Measurements from ENCODE around the gene KIAA1958. TPM values are rescaled to one million over a fixed set of nuclear protein-coding genes. Genes with fewer than 3 reads are reported as not detected.

The KIAA1958 gene
- total RNA-seq, 1 experiment from 2014 or later = 4.2 TPM

GRCh38 chr9:112500842-112501241, 14.2 kb downstream of the KIAA1958 start:
- H3K9ac ChIP-seq (ENCODE audit: low read length) = no peak overlapping the region
- ChIA-PET CTCF (no interaction called here), POLR2A (ENCODE audit: unreplicated experiment) (no interaction called here)
- no peaks in the 10 kb centered on the region for H4K20me1 ChIP-seq (ENCODE audit: low read length)
- H3K79me2 ChIP-seq (ENCODE audit: low read length) = peaks cover 8% of the 10 kb centered on the region; the same call in 1 of the 2 replicates
- no peaks in the 10 kb centered on the region for H3F3A ChIP-seq (ENCODE audit: low read length, unreplicated experiment)
- no peak overlapping the region for H2AFZ ChIP-seq (ENCODE audit: low read length)
- TF ChIP-seq CTCF (conservative IDR thresholded peaks at IDR 0.05; ENCODE audit: low read depth, low read length) (no peak), EZH2 (IDR thresholded peaks at IDR 0.05; ENCODE audit: low read length, unreplicated experiment) (no peak), EZH2phosphoT487 (IDR thresholded peaks at IDR 0.05; ENCODE audit: borderline replicate concordance, low read length) (no peak)
- BruUV-seq (replicated peaks) = no TSS peak
- H3K27ac ChIP-seq (ENCODE audit: low read length) = no peak overlapping the region
- no peaks in the 10 kb centered on the region for H3K36me3 ChIP-seq (ENCODE audit: low read depth, low read length)
- peaks cover 17% of the 10 kb centered on the region for H3K4me1 ChIP-seq (ENCODE audit: insufficient read depth, low read length)
- no peak for ATAC-seq
- no peak overlapping the region for H3K4me2 ChIP-seq (ENCODE audit: low read length)
- no peaks in the 10 kb centered on the region for H3K27me3 ChIP-seq (ENCODE audit: low read length)
- no peaks in the 10 kb centered on the region for H3K9me2 ChIP-seq (replicated peaks; ENCODE audit: low read length)
- no peaks in the 10 kb centered on the region for H3K9me3 ChIP-seq (ENCODE audit: low read length)
- intact Hi-C loops (cut with micrococcal nuclease) = no loop called here
- no peak overlapping the region for H3K4me3 ChIP-seq (ENCODE audit: low read length)
- DNase-seq = no peak

- ChIA-PET POLR2A (ENCODE audit: unreplicated experiment) (no interaction called here), CTCF (no interaction called here)
- no peaks in the 10 kb centered on the region for H3K9me3 ChIP-seq (ENCODE audit: low read length)
- no peak overlapping the region for H3K4me3 ChIP-seq (ENCODE audit: low read length)
- no peak overlapping the region for H3K9ac ChIP-seq (ENCODE audit: low read length)
- peaks cover 12% of the 10 kb centered on the region for H3K4me1 ChIP-seq (ENCODE audit: insufficient read depth, low read length)
- H4K20me1 ChIP-seq (ENCODE audit: low read length) = no peaks in the 10 kb centered on the region
- H2AFZ ChIP-seq (ENCODE audit: low read length) = no peak overlapping the region
- H3K27me3 ChIP-seq (ENCODE audit: low read length) = no peaks in the 10 kb centered on the region
- H3K79me2 ChIP-seq (ENCODE audit: low read length) = peaks cover 8% of the 10 kb centered on the region; the same call in 1 of the 2 replicates
- TF ChIP-seq EZH2phosphoT487 (IDR thresholded peaks at IDR 0.05; ENCODE audit: borderline replicate concordance, low read length) (no peak), EZH2 (IDR thresholded peaks at IDR 0.05; ENCODE audit: low read length, unreplicated experiment) (no peak), CTCF (conservative IDR thresholded peaks at IDR 0.05; ENCODE audit: low read depth, low read length) (no peak)
- no peak overlapping the region for H3K27ac ChIP-seq (ENCODE audit: low read length)
- ATAC-seq = no peak
- BruUV-seq (replicated peaks) = no TSS peak
- no peaks in the 10 kb centered on the region for H3K36me3 ChIP-seq (ENCODE audit: low read depth, low read length)
- no peaks in the 10 kb centered on the region for H3F3A ChIP-seq (ENCODE audit: low read length, unreplicated experiment)
- intact Hi-C loops (cut with micrococcal nuclease) = no loop called here
- H3K9me2 ChIP-seq (replicated peaks; ENCODE audit: low read length) = no peaks in the 10 kb centered on the region
- H3K4me2 ChIP-seq (ENCODE audit: low read length) = no peak overlapping the region
- no peak for DNase-seq
Observed at GRCh38 chr9:112501287-112501686, 14.7 kb downstream of the KIAA1958 start.

- Histone ChIP-seq H3K9me2 (replicated peaks; ENCODE audit: low read length) (no peaks in the 10 kb centered on the region), H2AFZ (ENCODE audit: low read length) (no peak overlapping the region), H3K9me3 (ENCODE audit: low read length) (no peaks in the 10 kb centered on the region), H3K27me3 (ENCODE audit: low read length) (no peaks in the 10 kb centered on the region), H3K36me3 (ENCODE audit: low read depth, low read length) (no peaks in the 10 kb centered on the region), H3K4me2 (ENCODE audit: low read length) (peak overlapping the region; percentile 33; the same call in 1 of the 2 replicates), H3K9ac (ENCODE audit: low read length) (no peak overlapping the region), H3K4me3 (ENCODE audit: low read length) (no peak overlapping the region), H4K20me1 (ENCODE audit: low read length) (no peaks in the 10 kb centered on the region), H3F3A (ENCODE audit: low read length, unreplicated experiment) (no peaks in the 10 kb centered on the region), H3K27ac (ENCODE audit: low read length) (peak overlapping the region; percentile 16; the same call in 1 of the 2 replicates), H3K79me2 (ENCODE audit: low read length) (0 out of 2 replicates have a peak, but pooled peaks cover 8% of the 10 kb centered on the region), H3K4me1 (ENCODE audit: insufficient read depth, low read length) (peaks cover 12% of the 10 kb centered on the region)
- no peak for TF ChIP-seq EZH2 (IDR thresholded peaks at IDR 0.05; ENCODE audit: low read length, unreplicated experiment)
- TF ChIP-seq CTCF (conservative IDR thresholded peaks at IDR 0.05; ENCODE audit: low read depth, low read length) = no peak
- TF ChIP-seq EZH2phosphoT487 (IDR thresholded peaks at IDR 0.05; ENCODE audit: borderline replicate concordance, low read length) = no peak
- ATAC-seq (peak; percentile 48), DNase-seq (peak; percentile 4)
- ChIA-PET CTCF (interaction anchor here (0.6 kb wide), 1 partner anchor 207 kb away, joined by 3 read pairs; no protein-coding TSS in a partner anchor), POLR2A (ENCODE audit: unreplicated experiment) (interaction anchor here (0.6 kb wide), 2 partner anchors 125 to 1078 kb away, joined by 4 read pairs; no protein-coding TSS in a partner anchor)
- intact Hi-C loops (cut with micrococcal nuclease) = no loop called here
- no TSS peak for BruUV-seq (replicated peaks)
Observed at GRCh38 chr9:112502175-112502946, 15.7 kb downstream of the KIAA1958 start.
